G401.6 (cell line): Measurements from ENCODE around the gene MAP4.
"Not testable (repeated sequence)": the region's sequence is repeated elsewhere in the genome, so short reads cannot be mapped to it uniquely, and the experiment has no call there.

ENCODE experiments used
- FAIRE-seq: peaks from 2 replicates; lab custom pipeline; 2012; peaks lifted over from hg19 to GRCh38; lab: Jason Lieb, UNC

MAP4 gene

GRCh38 chr3:48016301-48016973 is at the start of gene MAP4:
TSS of gene MAP4 (minus strand) at chr3:48016416. CDS start at chr3:47998860, 17,556 bp downstream.
- no peak for FAIRE-seq

GRCh38 chr3:48065035-48065434 is 48.8 kb upstream of the MAP4 start:
- no peak for FAIRE-seq

GRCh38 chr3:48064292-48064829 is 48.1 kb upstream of the MAP4 start:
- no peak for FAIRE-seq

- FAIRE-seq: not testable (repeated sequence)
Observed at GRCh38 chr3:48061586-48061985, 45.4 kb upstream of the MAP4 start.

GRCh38 chr3:48058091-48058490 is 41.9 kb upstream of the MAP4 start:
- no peak for FAIRE-seq

GRCh38 chr3:48057521-48057920 is 41.3 kb upstream of the MAP4 start:
- FAIRE-seq: no peak

- FAIRE-seq: no peak
Observed at GRCh38 chr3:48047841-48048464, 31.7 kb upstream of the MAP4 start.

- no peak for FAIRE-seq
Observed at GRCh38 chr3:48042071-48042760, 26.0 kb upstream of the MAP4 start.

- FAIRE-seq: peak; percentile 93
Observed at GRCh38 chr3:48039487-48040190, 23.4 kb upstream of the MAP4 start.

GRCh38 chr3:48038971-48039481 is 22.8 kb upstream of the MAP4 start:
- FAIRE-seq: no peak

GRCh38 chr3:48034000-48034516 is 17.8 kb upstream of the MAP4 start:
- no peak for FAIRE-seq

GRCh38 chr3:48030188-48030587 is 14.0 kb upstream of the MAP4 start:
- no peak for FAIRE-seq

- no peak for FAIRE-seq
Observed at GRCh38 chr3:48026951-48027908, 11.0 kb upstream of the MAP4 start.

GRCh38 chr3:48026098-48026497 is 9.9 kb upstream of the MAP4 start:
- no peak for FAIRE-seq

GRCh38 chr3:48024401-48024800 is 8.2 kb upstream of the MAP4 start:
- FAIRE-seq: no peak

GRCh38 chr3:48023377-48023776 is 7.2 kb upstream of the MAP4 start:
- peak; percentile 17 for FAIRE-seq

- no peak for FAIRE-seq
Observed at GRCh38 chr3:48022178-48022577, 6.0 kb upstream of the MAP4 start.

GRCh38 chr3:48018841-48019240 is 2.6 kb upstream of the MAP4 start:
- no peak for FAIRE-seq

GRCh38 chr3:48015431-48016180 is 610 bp downstream of the MAP4 start:
- no peak for FAIRE-seq

GRCh38 chr3:48014358-48014757 is 1.9 kb downstream of the MAP4 start:
- FAIRE-seq: no peak
